HEK293 (cell line): ENCODE data around the gene OR2G2.

Experiments used
- CTCF ChIA-PET: fragments of 350-600 bp; formaldehyde crosslinking; extraction: SDS; loops from one replicate; lab custom pipeline; 2021; ENCODE audit warnings: antibody characterized with exemption; lab: Yijun Ruan, JAX
- POLR2A ChIA-PET: fragments of 300-600 bp; formaldehyde crosslinking; extraction: SDS; loops from one replicate; lab custom pipeline; 2020; ENCODE audit warnings: antibody characterized with exemption, inconsistent platforms; lab: Yijun Ruan, JAX
- H3K27ac ChIP-seq: fragments of 200-500 bp; sonication (Bioruptor generic); 2 replicates; pipeline ENCODE4 v1.5.1; 2014; ENCODE audit warnings: low read depth, low read length, control low read depth, inconsistent platforms; ENCODE audit errors: extremely low read depth
- H3K36me3 ChIP-seq, 2 experiments: fragments of 200-500 bp in 1 of 2; sonication (Bioruptor generic) in 1 of 2; 1 replicate in 1 of 2; 2 replicates in 1 of 2; pipeline ENCODE4 v1.5.1; 2014 to 2017; ENCODE audit warnings: inconsistent platforms in 2 of 2, low read length in 2 of 2; ENCODE audit not compliant: control insufficient read depth in 2 of 2, insufficient read depth in 1 of 2
- H3K4me1 ChIP-seq: fragments of 200-500 bp; sonication (Bioruptor generic); 2 replicates; pipeline ENCODE4 v1.5.1; 2014; ENCODE audit warnings: mild to moderate bottlenecking, low read length, inconsistent platforms; ENCODE audit not compliant: control insufficient read depth, insufficient read depth
- H3K4me3 ChIP-seq: 2 replicates; pipeline ENCODE4 v1.5.1; 2011; ENCODE audit warnings: low read depth, mild to moderate bottlenecking, control low read depth, low read length, moderate library complexity
- H3K9me3 ChIP-seq: fragments of 200-500 bp; sonication (Bioruptor generic); 2 replicates; pipeline ENCODE4 v1.5.1; 2014; ENCODE audit warnings: low read depth, low read length, inconsistent platforms; ENCODE audit not compliant: control insufficient read depth, insufficient read depth
- HOXA7 ChIP-seq: sonication (generic); formaldehyde crosslinking; IDR thresholded peaks from 2 replicates; pipeline ENCODE4 v1.8.1; 2022; ENCODE audit warnings: missing genetic modification reagents, borderline replicate concordance
- IKZF3 ChIP-seq: fragments of 450-650 bp; IDR thresholded peaks from 2 replicates; pipeline ENCODE4 v1.5.0; 2018; ENCODE audit warnings: missing biosample characterization, mild to moderate bottlenecking, missing genetic modification characterization, moderate library complexity
- PRDM4 ChIP-seq: fragments of 450-650 bp; formaldehyde crosslinking; IDR thresholded peaks from 2 replicates; pipeline ENCODE4 v1.5.1; 2017; ENCODE audit warnings: missing biosample characterization, missing genetic modification characterization
- SCRT2 ChIP-seq: fragments of 450-650 bp; formaldehyde crosslinking; IDR thresholded peaks from 2 replicates; pipeline ENCODE4 v1.5.1; 2016; ENCODE audit warnings: missing biosample characterization, missing genetic modification characterization
- YY1 ChIP-seq: fragments of 450-650 bp; formaldehyde crosslinking; IDR thresholded peaks from 2 replicates; pipeline ENCODE4 v1.5.1; 2018; ENCODE audit warnings: missing biosample characterization, missing genetic modification characterization
- ZBTB11 ChIP-seq: fragments of 450-650 bp; formaldehyde crosslinking; conservative IDR thresholded peaks from 2 replicates; pipeline ENCODE4 v1.5.1; 2016; ENCODE audit warnings: low read depth, missing biosample characterization, missing genetic modification characterization
- ZNF121 ChIP-seq: fragments of 450-650 bp; formaldehyde crosslinking; IDR thresholded peaks from 2 replicates; pipeline ENCODE4 v1.5.1; 2016; ENCODE audit warnings: missing biosample characterization, missing genetic modification characterization
- ZNF175 ChIP-seq: fragments of 450-650 bp; formaldehyde crosslinking; IDR thresholded peaks from 2 replicates; pipeline ENCODE4 v1.5.1; 2016; ENCODE audit warnings: missing biosample characterization, missing genetic modification characterization
- ZNF18 ChIP-seq: fragments of 450-650 bp; formaldehyde crosslinking; IDR thresholded peaks from 2 replicates; pipeline ENCODE4 v1.5.1; 2016; ENCODE audit warnings: missing biosample characterization, missing genetic modification characterization
- ZNF221 ChIP-seq: fragments of 450-650 bp; formaldehyde crosslinking; IDR thresholded peaks from 2 replicates; pipeline ENCODE4 v1.5.1; 2017; ENCODE audit warnings: missing biosample characterization, missing genetic modification characterization, borderline replicate concordance
- ZNF24 ChIP-seq: fragments of 450-650 bp; formaldehyde crosslinking; IDR thresholded peaks from 2 replicates; pipeline ENCODE4 v1.5.1; 2016; ENCODE audit warnings: missing biosample characterization, missing genetic modification characterization
- ZNF394 ChIP-seq: fragments of 450-650 bp; formaldehyde crosslinking; IDR thresholded peaks from 2 replicates; pipeline ENCODE4 v1.5.1; 2016; ENCODE audit warnings: missing biosample characterization, missing genetic modification characterization, mild to moderate bottlenecking, moderate library complexity, borderline replicate concordance
- ZNF398 ChIP-seq: fragments of 450-650 bp; formaldehyde crosslinking; IDR thresholded peaks from 2 replicates; pipeline ENCODE4 v1.5.1; 2017; ENCODE audit warnings: missing biosample characterization, missing genetic modification characterization
- ZNF404 ChIP-seq: fragments of 450-650 bp; formaldehyde crosslinking; IDR thresholded peaks from 2 replicates; pipeline ENCODE4 v1.5.1; 2017; ENCODE audit warnings: missing biosample characterization, missing genetic modification characterization
- ZNF626 ChIP-seq: fragments of 450-650 bp; sonication (Bioruptor Pico); formaldehyde crosslinking; IDR thresholded peaks from 2 replicates; pipeline ENCODE4 v1.5.1; 2018; ENCODE audit warnings: missing biosample characterization, missing genetic modification characterization, inconsistent platforms
- ZNF692 ChIP-seq: fragments of 450-650 bp; formaldehyde crosslinking; IDR thresholded peaks from 2 replicates; pipeline ENCODE4 v1.5.1; 2016; ENCODE audit warnings: missing biosample characterization, missing genetic modification characterization
- ZNF792 ChIP-seq: fragments of 450-650 bp; formaldehyde crosslinking; IDR thresholded peaks from 2 replicates; pipeline ENCODE4 v1.5.1; 2016; ENCODE audit warnings: missing biosample characterization, missing genetic modification characterization
- ZSCAN23 ChIP-seq: fragments of 450-650 bp; formaldehyde crosslinking; IDR thresholded peaks from 2 replicates; pipeline ENCODE4 v1.5.1; 2016; ENCODE audit warnings: missing biosample characterization, missing genetic modification characterization

Gene OR2G2

GRCh38 chr1:247557926-247558674 lies 30.1 kb upstream of the OR2G2 start:
- POLR2A ChIA-PET: no interaction called here
- H3K27ac ChIP-seq: no peak overlapping the region
- TF ChIP-seq ZNF398 (tag by site-specific recombination) (no peak), ZNF24 (tag by site-specific recombination) (no peak), ZBTB11 (no peak), PRDM4 (tag by site-specific recombination) (no peak), IKZF3 (no peak), ZSCAN23 (tag by site-specific recombination) (no peak), ZNF692 (tag by site-specific recombination) (no peak), ZNF792 (no peak), ZNF404 (tag by site-specific recombination) (no peak), ZNF121 (tag by site-specific recombination) (no peak), HOXA7 (CRISPR knock-in tag) (no peak), YY1 (tag by site-specific recombination) (no peak), ZNF221 (tag by site-specific recombination) (no peak), ZNF626 (tag by site-specific recombination) (no peak), ZNF394 (tag by site-specific recombination) (no peak), ZNF175 (tag by site-specific recombination) (no peak), ZNF18 (no peak), SCRT2 (tag by site-specific recombination) (no peak)
- TF ChIP-seq, all 188 proteins: peak for 0
- Histone ChIP-seq H3K4me3 (no peak overlapping the region), H3K9me3 (no peaks in the 10 kb centered on the region), H3K36me3 (no peaks in the 10 kb centered on the region), H3K4me1 (no peaks in the 10 kb centered on the region)
- CTCF ChIA-PET: no interaction called here
